Measurements from ENCODE around the gene SKAP1.
"Not testable (repeated sequence)": the region's sequence is repeated elsewhere in the genome, so short reads cannot be mapped to it uniquely, and the experiment has no call there.

Gene SKAP1

GRCh38 chr17:48413613-48414405, 16.2 kb downstream of the SKAP1 start:
- no peak for DNase-seq
- H3K27me3 ChIP-seq (replicated peaks; ENCODE audit: insufficient read depth, low read length), result no peaks in the 10 kb centered on the region

DNA sequence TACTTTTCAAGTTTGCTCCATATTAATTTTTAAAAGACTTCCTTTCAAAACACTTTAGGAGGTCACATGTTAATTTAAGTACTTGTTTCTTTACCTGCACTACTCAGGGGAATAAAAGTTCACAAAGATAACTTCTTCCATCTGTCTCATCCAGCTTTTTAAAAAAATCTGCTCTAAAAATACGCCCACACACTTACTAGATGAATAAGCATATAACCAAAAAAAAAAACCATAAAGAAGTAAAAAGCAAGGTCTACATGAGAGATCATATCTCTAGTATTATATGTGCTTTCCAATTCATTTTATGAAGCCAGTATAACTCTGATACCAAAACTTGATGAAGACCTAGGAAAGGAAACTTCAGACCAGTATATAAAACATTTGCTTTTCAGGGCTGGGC, 17.2 kb downstream of the SKAP1 start:
- Histone ChIP-seq H4K20me1 (ENCODE audit: insufficient read depth, low read length) (no peaks in the 10 kb centered on the region), H3K36me3 (replicated peaks; ENCODE audit: insufficient read depth, low read length) (no peaks in the 10 kb centered on the region), H3K79me2 (ENCODE audit: low read length) (no peaks in the 10 kb centered on the region), H3K9me3 (replicated peaks; ENCODE audit: insufficient read depth, low read length) (no peaks in the 10 kb centered on the region), H3K9me2 (replicated peaks; ENCODE audit: insufficient read depth, low read length) (no peaks in the 10 kb centered on the region), H3K9ac (ENCODE audit: low read length) (no peak overlapping the region), H3K27me3 (replicated peaks; ENCODE audit: insufficient read depth, low read length) (no peaks in the 10 kb centered on the region), H3F3A (ENCODE audit: insufficient read depth, low read length) (no peaks in the 10 kb centered on the region), H3K27ac (ENCODE audit: low read length) (no peak overlapping the region), H3K4me3 (ENCODE audit: low read length) (no peak overlapping the region), H3K4me2 (ENCODE audit: low read depth, low read length) (no peak overlapping the region), H2AFZ (ENCODE audit: low read length) (no peak overlapping the region), H3K4me1 (ENCODE audit: low read length) (no peaks in the 10 kb centered on the region)
- DNase-seq, result no peak
- TF ChIP-seq EZH2phosphoT487 (IDR thresholded peaks at IDR 0.05; ENCODE audit: low read length) (no peak), CTCF (IDR thresholded peaks at IDR 0.05; ENCODE audit: low read length) (no peak), EZH2 (optimal IDR thresholded peaks at IDR 0.05; ENCODE audit: low read depth, low read length) (no peak)

More at GRCh38 chr17:48413613-48414405, 16.2 kb downstream of the SKAP1 start:
- Histone ChIP-seq H4K20me1 (ENCODE audit: insufficient read depth, low read length) (no peaks in the 10 kb centered on the region), H3K36me3 (replicated peaks; ENCODE audit: insufficient read depth, low read length) (no peaks in the 10 kb centered on the region), H3K9me3 (replicated peaks; ENCODE audit: insufficient read depth, low read length) (no peaks in the 10 kb centered on the region), H3K4me1 (ENCODE audit: low read length) (no peaks in the 10 kb centered on the region), H3K4me2 (ENCODE audit: low read depth, low read length) (no peak overlapping the region), H3K4me3 (ENCODE audit: low read length) (no peak overlapping the region), H3K79me2 (ENCODE audit: low read length) (no peaks in the 10 kb centered on the region), H2AFZ (ENCODE audit: low read length) (no peak overlapping the region), H3K9ac (ENCODE audit: low read length) (no peak overlapping the region), H3F3A (ENCODE audit: insufficient read depth, low read length) (no peaks in the 10 kb centered on the region), H3K27ac (ENCODE audit: low read length) (no peak overlapping the region), H3K9me2 (replicated peaks; ENCODE audit: insufficient read depth, low read length) (no peaks in the 10 kb centered on the region)
- TF ChIP-seq EZH2 (optimal IDR thresholded peaks at IDR 0.05; ENCODE audit: low read depth, low read length), result no peak
- TF ChIP-seq EZH2phosphoT487 (IDR thresholded peaks at IDR 0.05; ENCODE audit: low read length), result no peak
- no peak for TF ChIP-seq CTCF (IDR thresholded peaks at IDR 0.05; ENCODE audit: low read length)

DNA sequence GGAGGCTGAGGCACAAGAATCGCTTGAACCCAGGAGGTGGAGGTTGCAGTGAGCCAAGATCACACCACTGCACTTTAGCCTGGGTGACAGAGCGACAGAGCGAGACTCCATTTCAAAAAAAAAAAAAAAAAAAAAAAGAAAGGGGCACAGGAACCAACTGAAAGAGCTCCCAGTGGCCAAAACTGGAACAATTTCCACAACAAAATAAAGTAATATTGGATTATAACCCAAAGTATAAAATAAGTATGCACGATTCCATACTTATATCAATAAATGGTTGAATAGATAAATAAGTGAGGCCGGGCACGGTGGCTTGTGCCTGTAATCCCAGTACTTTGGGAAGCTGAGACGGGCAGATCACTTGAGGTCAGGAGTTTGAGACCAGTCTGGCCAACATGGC, 19.2 kb downstream of the SKAP1 start:
- not testable (repeated sequence) for H3K36me3 ChIP-seq (replicated peaks; ENCODE audit: insufficient read depth, low read length); H3F3A ChIP-seq (ENCODE audit: insufficient read depth, low read length); H3K9me3 ChIP-seq (replicated peaks; ENCODE audit: insufficient read depth, low read length); H3K4me1 ChIP-seq (ENCODE audit: low read length); H3K4me3 ChIP-seq (ENCODE audit: low read length); H3K27ac ChIP-seq (ENCODE audit: low read length); H3K27me3 ChIP-seq (replicated peaks; ENCODE audit: insufficient read depth, low read length); H3K9ac ChIP-seq (ENCODE audit: low read length); H2AFZ ChIP-seq (ENCODE audit: low read length); H3K9me2 ChIP-seq (replicated peaks; ENCODE audit: insufficient read depth, low read length); DNase-seq; H4K20me1 ChIP-seq (ENCODE audit: insufficient read depth, low read length); H3K4me2 ChIP-seq (ENCODE audit: low read depth, low read length); H3K79me2 ChIP-seq (ENCODE audit: low read length)

GRCh38 chr17:48409607-48410006, 20.4 kb downstream of the SKAP1 start:
- Histone ChIP-seq H3K9me3 (replicated peaks; ENCODE audit: insufficient read depth, low read length) (no peaks in the 10 kb centered on the region), H2AFZ (ENCODE audit: low read length) (no peak overlapping the region), H3K27me3 (replicated peaks; ENCODE audit: insufficient read depth, low read length) (no peaks in the 10 kb centered on the region), H3K9me2 (replicated peaks; ENCODE audit: insufficient read depth, low read length) (no peaks in the 10 kb centered on the region), H3K9ac (ENCODE audit: low read length) (no peak overlapping the region), H3F3A (ENCODE audit: insufficient read depth, low read length) (no peaks in the 10 kb centered on the region), H3K4me3 (ENCODE audit: low read length) (no peak overlapping the region), H4K20me1 (ENCODE audit: insufficient read depth, low read length) (no peaks in the 10 kb centered on the region), H3K27ac (ENCODE audit: low read length) (no peak overlapping the region), H3K36me3 (replicated peaks; ENCODE audit: insufficient read depth, low read length) (no peaks in the 10 kb centered on the region), H3K4me2 (ENCODE audit: low read depth, low read length) (no peak overlapping the region), H3K79me2 (ENCODE audit: low read length) (no peaks in the 10 kb centered on the region), H3K4me1 (ENCODE audit: low read length) (no peaks in the 10 kb centered on the region)
- DNase-seq, result no peak
- TF ChIP-seq CTCF (IDR thresholded peaks at IDR 0.05; ENCODE audit: low read length) (no peak), EZH2phosphoT487 (IDR thresholded peaks at IDR 0.05; ENCODE audit: low read length) (no peak), EZH2 (optimal IDR thresholded peaks at IDR 0.05; ENCODE audit: low read depth, low read length) (no peak)
